CD14-positive monocyte (primary cell): ENCODE data around the gene HK1. TPM values are rescaled to one million over a fixed set of nuclear protein-coding genes. Genes with fewer than 3 reads are reported as not detected.

ENCODE experiments used
- DNase-seq, 3 donors: peaks; one replicate each; pipeline ENCODE4 v3.0.0-alpha.2; 2011 to 2022
- H2AFZ ChIP-seq: 2 replicates; pipeline ENCODE4 v1.6.0; 2012; ENCODE audit warnings: mild to moderate bottlenecking, low read depth, low read length, inconsistent platforms; ENCODE audit not compliant: insufficient read depth, poor library complexity, severe bottlenecking
- H3K27ac ChIP-seq, 2 donors: 1 replicate in 1 of 2; 2 replicates in 1 of 2; pipeline ENCODE4 v1.5.1; 2012 to 2013; ENCODE audit warnings: low read length in 2 of 2, control low read depth in 1 of 2, inconsistent platforms in 1 of 2, low read depth in 1 of 2, mild to moderate bottlenecking in 1 of 2
- H3K27me3 ChIP-seq, 2 donors: one replicate each; pipeline versions ENCODE4 v1.6.0 to v1.6.1; 2011 to 2013; ENCODE audit warnings: low read length in 2 of 2; ENCODE audit not compliant: control insufficient read depth in 2 of 2, insufficient read depth in 2 of 2
- H3K36me3 ChIP-seq, 2 donors: replicated peaks in 1 of 2; 1 replicate in 1 of 2; 2 replicates in 1 of 2; pipeline versions ENCODE4 v1.5.1 to v1.6.1; 2012 to 2013; ENCODE audit warnings: low read length in 2 of 2, control low read depth in 1 of 2, inconsistent platforms in 1 of 2, mild to moderate bottlenecking in 1 of 2; ENCODE audit not compliant: insufficient read depth in 2 of 2, control insufficient read depth in 1 of 2
- H3K4me1 ChIP-seq, 2 donors: 1 replicate in 1 of 2; 2 replicates in 1 of 2; pipeline versions ENCODE4 v1.5.1 to v1.6.1; 2012 to 2013; ENCODE audit warnings: low read length in 2 of 2, control low read depth in 1 of 2, inconsistent platforms in 1 of 2, mild to moderate bottlenecking in 1 of 2, moderate library complexity in 1 of 2; ENCODE audit not compliant: insufficient read depth in 2 of 2, control insufficient read depth in 1 of 2
- H3K4me2 ChIP-seq: replicated peaks from 2 replicates; pipeline ENCODE3; 2012; ENCODE audit warnings: low read length, moderate library complexity, mild to moderate bottlenecking; ENCODE audit not compliant: poor library complexity, severe bottlenecking; ENCODE audit errors: extremely low read depth
- H3K4me3 ChIP-seq, 3 experiments: fragments of 200-600 bp in 1 of 3; sonication (generic) in 1 of 3; replicated peaks in 1 of 3; 1 replicate in 2 of 3; 2 replicates in 1 of 3; pipeline ENCODE4 v1.5.1; 2011 to 2013; ENCODE audit warnings: low read length in 3 of 3, mild to moderate bottlenecking in 3 of 3, control low read depth in 2 of 3, low read depth in 2 of 3, inconsistent platforms in 1 of 3, moderate library complexity in 1 of 3
- H3K79me2 ChIP-seq: 2 replicates; pipeline ENCODE4 v1.6.0; 2012; ENCODE audit warnings: mild to moderate bottlenecking, control low read depth, inconsistent platforms, low read length, moderate library complexity; ENCODE audit not compliant: insufficient read depth
- H3K9ac ChIP-seq: 2 replicates; pipeline ENCODE4 v1.6.0; 2017; ENCODE audit warnings: low read length, mild to moderate bottlenecking; ENCODE audit not compliant: insufficient read depth, poor library complexity, severe bottlenecking
- H3K9me3 ChIP-seq, 2 donors: replicated peaks in 1 of 2; 1 replicate in 1 of 2; 2 replicates in 1 of 2; pipeline versions ENCODE4 v1.5.1 to v1.6.1; 2012 to 2013; ENCODE audit warnings: low read length in 2 of 2, control low read depth in 1 of 2; ENCODE audit not compliant: control insufficient read depth in 1 of 2, insufficient read depth in 1 of 2
- H4K20me1 ChIP-seq: 2 replicates; pipeline ENCODE4 v1.6.0; 2012; ENCODE audit warnings: mild to moderate bottlenecking, low read length, control low read depth, moderate library complexity; ENCODE audit not compliant: insufficient read depth
- H3K27ac Mint-ChIP-seq, 7 donors: one replicate each; pipeline ENCODE4 v1.8.0; 2020; ENCODE audit warnings: mild to moderate bottlenecking in 7 of 7, mixed read lengths in 7 of 7, moderate library complexity in 6 of 7, inconsistent platforms in 2 of 7
- H3K27me3 Mint-ChIP-seq, 3 donors: one replicate each; pipeline ENCODE4 v1.8.0; 2021 to 2022; ENCODE audit warnings: low read depth in 3 of 3, mild to moderate bottlenecking in 3 of 3, mixed read lengths in 3 of 3, moderate library complexity in 3 of 3, inconsistent platforms in 1 of 3
- H3K36me3 Mint-ChIP-seq, 2 donors: one replicate each; pipeline ENCODE4 v1.8.0; 2020; ENCODE audit warnings: mixed read lengths in 2 of 2, inconsistent platforms in 1 of 2, mild to moderate bottlenecking in 1 of 2
- H3K4me1 Mint-ChIP-seq: one replicate; pipeline ENCODE4 v1.8.0; 2020; ENCODE audit warnings: mild to moderate bottlenecking, mixed read lengths
- H3K4me3 Mint-ChIP-seq, 2 donors: one replicate each; pipeline ENCODE4 v1.8.0; 2020; ENCODE audit warnings: mild to moderate bottlenecking in 2 of 2, mixed read lengths in 2 of 2, moderate library complexity in 1 of 2
- H3K9me3 Mint-ChIP-seq, 7 donors: one replicate each; pipeline ENCODE4 v1.8.0; 2020 to 2022; ENCODE audit warnings: mixed read lengths in 7 of 7, mild to moderate bottlenecking in 6 of 7, moderate library complexity in 6 of 7, inconsistent platforms in 2 of 7
- WGBS: methylation state at CpG from one replicate; pipeline ENCODE4 v1.1.5; 2013; ENCODE audit warnings: missing lambda C conversion rate; ENCODE audit not compliant: insufficient coverage; 5-methylcytosine and 5-hydroxymethylcytosine counted together
- intact Hi-C, 2 donors: fragments of 100-400 bp; cut with micrococcal nuclease; formaldehyde crosslinking; loops; one replicate each; pipeline versions ENCODE4 v1.15.0 to v1.15.1; 2023
- polyA plus RNA-seq, 3 donors: library from polyadenylated mRNA; depleted of rRNA in 1 of 3; unstranded in 2 of 3; stranded (reverse) in 1 of 3; fragments of 300-500 nt in 2 of 3; fragments of >200 nt in 1 of 3; fragmentation: Illumina TruSeq in 2 of 3; gene quantifications; 1 replicate in 2 of 3; 2 replicates in 1 of 3; pipeline ENCODE4 v1.2.3, GENCODE V29; 2012 to 2021
- TF ChIP-seq, protein P1 (sequence below): fragments of 200-600 bp; IDR thresholded peaks from one replicate; pipeline ENCODE4 v1.8.0; 2022; ENCODE audit warnings: antibody characterized with exemption, mild to moderate bottlenecking

Gene HK1
- polyA plus RNA-seq, 3 donors: 57.9 to 146 (median 125) TPM

DNA sequence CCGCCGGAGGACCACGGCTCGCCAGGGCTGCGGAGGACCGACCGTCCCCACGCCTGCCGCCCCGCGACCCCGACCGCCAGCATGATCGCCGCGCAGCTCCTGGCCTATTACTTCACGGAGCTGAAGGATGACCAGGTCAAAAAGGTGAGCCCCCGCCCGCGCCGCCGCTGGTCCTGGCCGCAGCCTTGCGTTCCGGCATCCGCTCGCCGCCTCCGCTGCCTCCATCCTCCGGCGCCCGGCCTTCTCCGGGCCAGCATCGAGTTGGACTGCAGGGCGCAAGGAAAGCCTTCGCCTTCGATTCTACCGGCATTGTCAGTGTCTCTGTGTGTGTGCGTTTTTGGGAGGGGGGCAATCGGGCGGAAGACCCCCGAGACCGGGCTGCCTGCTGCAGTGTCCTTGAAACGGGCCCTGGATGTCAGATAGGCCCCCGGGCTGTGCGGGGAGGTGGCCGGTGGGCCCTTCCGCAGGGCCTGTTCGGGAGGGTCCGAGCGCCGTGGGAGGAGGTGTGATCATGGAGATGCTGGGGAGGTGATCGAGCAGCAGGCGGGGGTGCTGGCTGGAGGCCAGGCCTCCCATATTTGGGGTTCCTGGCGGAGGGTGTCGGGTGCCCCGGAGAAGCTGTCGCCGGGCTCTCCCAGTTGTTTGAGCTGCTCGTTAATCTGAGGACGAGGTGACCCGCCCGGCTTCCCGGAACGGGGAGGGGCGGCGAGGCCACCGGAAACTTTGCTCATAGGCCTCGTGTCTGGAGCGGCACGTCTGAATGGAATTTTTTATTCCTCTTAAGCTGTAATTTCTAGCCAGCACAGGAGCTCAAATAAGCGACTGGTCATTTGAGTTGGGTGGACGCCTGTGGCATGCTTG is 40.8 kb downstream of the HK1 start:
- no peaks in the 10 kb centered on the region for H3K9me3 ChIP-seq
- intact Hi-C loops: no loop called here
- H2AFZ ChIP-seq: peak overlapping the region; percentile 97
- Mint-ChIP-seq H3K4me1 (peaks cover 45% of the 10 kb centered on the region), H3K9me3 (no peaks in the 10 kb centered on the region), H3K27me3 (peaks cover 2% of the 10 kb centered on the region in 3 donors), H3K4me3 (peak overlapping the region; percentile 95 to 97), H3K36me3 (peaks cover 0 to 12% of the 10 kb centered on the region in 2 donors), H3K27ac (peak overlapping the region; percentile 86 to 94 (median 92))
- H3K4me2 ChIP-seq: peak overlapping the region; percentile 97
- H3K27ac ChIP-seq: peak overlapping the region; percentile 75 to 92
- no peaks in the 10 kb centered on the region for H3K36me3 ChIP-seq
- TF ChIP-seq, protein P1, sequence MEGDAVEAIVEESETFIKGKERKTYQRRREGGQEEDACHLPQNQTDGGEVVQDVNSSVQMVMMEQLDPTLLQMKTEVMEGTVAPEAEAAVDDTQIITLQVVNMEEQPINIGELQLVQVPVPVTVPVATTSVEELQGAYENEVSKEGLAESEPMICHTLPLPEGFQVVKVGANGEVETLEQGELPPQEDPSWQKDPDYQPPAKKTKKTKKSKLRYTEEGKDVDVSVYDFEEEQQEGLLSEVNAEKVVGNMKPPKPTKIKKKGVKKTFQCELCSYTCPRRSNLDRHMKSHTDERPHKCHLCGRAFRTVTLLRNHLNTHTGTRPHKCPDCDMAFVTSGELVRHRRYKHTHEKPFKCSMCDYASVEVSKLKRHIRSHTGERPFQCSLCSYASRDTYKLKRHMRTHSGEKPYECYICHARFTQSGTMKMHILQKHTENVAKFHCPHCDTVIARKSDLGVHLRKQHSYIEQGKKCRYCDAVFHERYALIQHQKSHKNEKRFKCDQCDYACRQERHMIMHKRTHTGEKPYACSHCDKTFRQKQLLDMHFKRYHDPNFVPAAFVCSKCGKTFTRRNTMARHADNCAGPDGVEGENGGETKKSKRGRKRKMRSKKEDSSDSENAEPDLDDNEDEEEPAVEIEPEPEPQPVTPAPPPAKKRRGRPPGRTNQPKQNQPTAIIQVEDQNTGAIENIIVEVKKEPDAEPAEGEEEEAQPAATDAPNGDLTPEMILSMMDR: no peak
- whole genome bisulfite sequencing: under 1% methylated on average over 73 of the region's 73 CpGs
- H3K4me3 ChIP-seq: peak overlapping the region; percentile 88 to 100 (median 91)
- peaks cover 53% of the 10 kb centered on the region for H4K20me1 ChIP-seq
- H3K9ac ChIP-seq: peak overlapping the region; percentile 90
- peaks cover 55% of the 10 kb centered on the region for H3K79me2 ChIP-seq
- H3K27me3 ChIP-seq: no peaks in the 10 kb centered on the region
- peaks cover 38 to 53% of the 10 kb centered on the region in 2 donors for H3K4me1 ChIP-seq
- peak; percentile 63 to 79 (median 75) for DNase-seq

DNA sequence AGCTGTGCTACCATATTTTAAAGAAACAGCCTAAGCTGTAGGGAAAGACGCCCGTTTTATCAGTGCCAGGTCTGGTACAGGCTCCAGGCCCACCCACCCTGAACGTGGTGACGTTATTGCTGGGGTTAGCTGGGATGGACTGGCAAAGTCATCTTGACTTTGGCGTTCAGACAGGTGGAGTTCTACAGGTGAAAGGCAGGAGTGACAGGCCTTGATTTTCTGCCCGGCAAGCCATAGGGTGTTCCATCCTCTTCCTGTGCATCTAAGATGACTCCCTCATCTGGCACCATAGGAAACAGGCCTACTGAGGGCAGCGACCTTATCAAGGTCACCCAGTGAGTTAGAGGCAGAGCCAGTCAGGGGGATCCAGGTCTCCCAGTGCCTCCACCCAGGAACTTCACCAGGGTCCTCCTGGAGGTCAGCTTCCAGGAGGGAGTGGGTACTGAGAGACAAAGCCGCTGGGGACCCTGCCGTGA is 41.6 kb downstream of the HK1 start:
- peak overlapping the region; percentile 97 for H2AFZ ChIP-seq
- Mint-ChIP-seq H3K27me3 (peaks cover 2% of the 10 kb centered on the region in 3 donors), H3K27ac (peak overlapping the region; percentile 86 to 94 (median 92)), H3K9me3 (no peaks in the 10 kb centered on the region), H3K4me1 (peaks cover 50% of the 10 kb centered on the region), H3K36me3 (peaks cover 3 to 12% of the 10 kb centered on the region in 2 donors), H3K4me3 (peak overlapping the region; percentile 95 to 97)
- peaks cover 38 to 53% of the 10 kb centered on the region in 2 donors for H3K4me1 ChIP-seq
- H3K27ac ChIP-seq: peak overlapping the region; percentile 75 to 92
- 71% methylated on average over 3 of the region's 9 CpGs for WGBS
- TF ChIP-seq, protein P1: no peak
- H3K79me2 ChIP-seq: peaks cover 63% of the 10 kb centered on the region
- peak overlapping the region; percentile 88 to 100 (median 91) for H3K4me3 ChIP-seq
- H4K20me1 ChIP-seq: peaks cover 61% of the 10 kb centered on the region
- H3K36me3 ChIP-seq: no peaks in the 10 kb centered on the region
- peak overlapping the region; percentile 90 for H3K9ac ChIP-seq
- H3K9me3 ChIP-seq: no peaks in the 10 kb centered on the region
- intact Hi-C loops: loop anchor here in 1 of 2 donors (5.0 kb wide), 1 partner anchor 37 kb away; no protein-coding TSS in a partner anchor
- DNase-seq: no peak
- H3K4me2 ChIP-seq: peak overlapping the region; percentile 97
- H3K27me3 ChIP-seq: no peaks in the 10 kb centered on the region
